Measurements from ENCODE around the gene MTFR1L.

DNA sequence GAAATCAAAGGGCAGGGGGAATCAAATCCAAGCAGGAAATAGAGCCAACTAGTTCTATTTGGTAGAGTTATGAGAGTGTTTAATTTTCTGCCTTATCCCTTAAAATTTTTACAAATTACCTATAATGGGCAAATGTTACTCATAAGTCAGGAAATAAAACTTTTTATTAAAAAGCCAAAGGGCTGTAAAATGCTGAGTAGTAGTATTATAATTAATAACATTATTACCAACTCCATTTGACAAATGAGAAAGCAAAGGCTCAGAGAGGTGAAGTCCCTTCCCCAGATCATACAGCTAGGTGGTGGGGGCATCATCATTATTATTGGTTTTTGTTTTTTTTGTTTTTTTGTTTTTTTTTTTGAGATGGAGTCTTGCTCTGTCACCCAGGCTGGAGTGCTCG, 16.4 kb upstream of the MTFR1L start:
- TF ChIP-seq, protein P1, sequence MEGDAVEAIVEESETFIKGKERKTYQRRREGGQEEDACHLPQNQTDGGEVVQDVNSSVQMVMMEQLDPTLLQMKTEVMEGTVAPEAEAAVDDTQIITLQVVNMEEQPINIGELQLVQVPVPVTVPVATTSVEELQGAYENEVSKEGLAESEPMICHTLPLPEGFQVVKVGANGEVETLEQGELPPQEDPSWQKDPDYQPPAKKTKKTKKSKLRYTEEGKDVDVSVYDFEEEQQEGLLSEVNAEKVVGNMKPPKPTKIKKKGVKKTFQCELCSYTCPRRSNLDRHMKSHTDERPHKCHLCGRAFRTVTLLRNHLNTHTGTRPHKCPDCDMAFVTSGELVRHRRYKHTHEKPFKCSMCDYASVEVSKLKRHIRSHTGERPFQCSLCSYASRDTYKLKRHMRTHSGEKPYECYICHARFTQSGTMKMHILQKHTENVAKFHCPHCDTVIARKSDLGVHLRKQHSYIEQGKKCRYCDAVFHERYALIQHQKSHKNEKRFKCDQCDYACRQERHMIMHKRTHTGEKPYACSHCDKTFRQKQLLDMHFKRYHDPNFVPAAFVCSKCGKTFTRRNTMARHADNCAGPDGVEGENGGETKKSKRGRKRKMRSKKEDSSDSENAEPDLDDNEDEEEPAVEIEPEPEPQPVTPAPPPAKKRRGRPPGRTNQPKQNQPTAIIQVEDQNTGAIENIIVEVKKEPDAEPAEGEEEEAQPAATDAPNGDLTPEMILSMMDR (conservative IDR thresholded peaks at IDR 0.05) = no peak
- no peak for TF ChIP-seq EZH2 (IDR thresholded peaks at IDR 0.05; ENCODE audit: low read depth)
